Measurements from ENCODE around the gene FLT4. TPM values are rescaled to one million over a fixed set of nuclear protein-coding genes. Genes with fewer than 3 reads are reported as not detected.

The FLT4 gene
- total RNA-seq, 6 experiments from 2014 or later = 5.3 to 15.1 (median 8.0) TPM

- Histone ChIP-seq H3K4me3 (no peak overlapping the region), H3K27me3 (no peaks in the 10 kb centered on the region), H3K36me3 (no peaks in the 10 kb centered on the region), H3K4me1 (no peaks in the 10 kb centered on the region), H3K9me3 (peaks cover 0 to 4% (median 0%) of the 10 kb centered on the region in 4 donors), H3K27ac (no peak overlapping the region)
- ATAC-seq (no peak), DNase-seq (no peak)
- TF ChIP-seq CTCF (IDR thresholded peaks at IDR 0.05) (no peak), POLR2A (IDR thresholded peaks at IDR 0.05) (no peak)
- intact Hi-C loops (cut with DNase I) = no loop called here
- 40% methylated on average over 5 of the region's 6 CpGs for WGBS (ENCODE audit: insufficient coverage, low coverage, low lambda C conversion rate, missing lambda C conversion rate)
These were observed 41.6 kb upstream of the FLT4 start for GRCh38 chr5:180691046-180691445.

DNA sequence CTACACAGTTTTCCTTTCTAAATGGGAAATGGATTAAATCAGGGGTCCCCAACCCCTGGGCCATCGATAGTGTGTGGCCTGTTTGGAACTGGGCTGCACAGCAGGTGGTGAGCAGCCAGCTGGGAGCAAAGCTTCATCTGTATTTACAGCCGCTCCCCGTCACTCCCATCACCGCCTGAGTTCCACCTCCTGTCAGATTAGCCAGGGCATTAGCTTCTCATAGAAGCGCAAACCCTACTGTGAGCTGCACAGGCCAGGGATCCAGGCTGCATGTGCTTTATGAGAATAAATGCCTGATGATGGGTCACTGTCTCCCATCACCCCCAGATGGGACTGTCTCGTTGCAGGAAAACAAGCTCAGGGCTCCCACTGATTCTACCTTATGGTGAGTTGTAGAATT is 41.2 kb upstream of the FLT4 start:
- TF ChIP-seq CTCF (IDR thresholded peaks at IDR 0.05) (no peak), POLR2A (IDR thresholded peaks at IDR 0.05) (no peak)
- 45% methylated on average over 4 of the region's 6 CpGs for WGBS (ENCODE audit: insufficient coverage, low coverage, low lambda C conversion rate, missing lambda C conversion rate)
- H3K9me3 ChIP-seq = no peaks in the 10 kb centered on the region
- no peaks in the 10 kb centered on the region for H3K27me3 ChIP-seq
- intact Hi-C loops (cut with DNase I) = no loop called here
- no peak for DNase-seq
- H3K27ac ChIP-seq = no peak overlapping the region
- H3K4me1 ChIP-seq = no peaks in the 10 kb centered on the region
- H3K4me3 ChIP-seq = no peak overlapping the region
- H3K36me3 ChIP-seq = no peaks in the 10 kb centered on the region
- no peak for ATAC-seq

DNA sequence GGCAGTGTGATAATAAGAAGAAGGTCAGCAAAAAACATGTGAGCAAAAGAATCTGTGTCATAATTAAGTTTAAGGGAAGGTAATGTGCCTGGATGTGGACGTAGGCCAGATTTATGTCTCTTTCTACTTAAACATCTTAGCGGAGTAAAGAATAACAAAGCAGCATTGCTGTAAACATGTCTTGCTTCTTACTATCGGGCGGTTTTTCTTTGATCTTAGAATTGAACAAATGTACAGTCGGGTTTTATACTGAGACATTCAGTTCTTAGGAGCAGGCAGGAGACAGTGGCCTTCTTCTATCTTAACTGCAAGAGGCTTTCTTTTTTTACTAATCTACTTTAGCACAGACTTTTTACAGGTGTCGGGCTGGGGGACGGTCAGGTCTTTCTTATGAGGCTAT is 40.4 kb upstream of the FLT4 start:
- ATAC-seq (no peak), DNase-seq (no peak)
- Histone ChIP-seq H3K9me3 (no peaks in the 10 kb centered on the region), H3K27ac (no peak overlapping the region), H3K4me1 (no peaks in the 10 kb centered on the region), H3K4me3 (no peak overlapping the region), H3K36me3 (no peaks in the 10 kb centered on the region), H3K27me3 (no peaks in the 10 kb centered on the region)
- no peak for TF ChIP-seq CTCF (IDR thresholded peaks at IDR 0.05)
- TF ChIP-seq POLR2A (IDR thresholded peaks at IDR 0.05) = no peak
- 61% methylated on average over 7 of the region's 7 CpGs for WGBS (ENCODE audit: insufficient coverage, low coverage, low lambda C conversion rate, missing lambda C conversion rate)
- intact Hi-C loops (cut with DNase I) = no loop called here

DNA sequence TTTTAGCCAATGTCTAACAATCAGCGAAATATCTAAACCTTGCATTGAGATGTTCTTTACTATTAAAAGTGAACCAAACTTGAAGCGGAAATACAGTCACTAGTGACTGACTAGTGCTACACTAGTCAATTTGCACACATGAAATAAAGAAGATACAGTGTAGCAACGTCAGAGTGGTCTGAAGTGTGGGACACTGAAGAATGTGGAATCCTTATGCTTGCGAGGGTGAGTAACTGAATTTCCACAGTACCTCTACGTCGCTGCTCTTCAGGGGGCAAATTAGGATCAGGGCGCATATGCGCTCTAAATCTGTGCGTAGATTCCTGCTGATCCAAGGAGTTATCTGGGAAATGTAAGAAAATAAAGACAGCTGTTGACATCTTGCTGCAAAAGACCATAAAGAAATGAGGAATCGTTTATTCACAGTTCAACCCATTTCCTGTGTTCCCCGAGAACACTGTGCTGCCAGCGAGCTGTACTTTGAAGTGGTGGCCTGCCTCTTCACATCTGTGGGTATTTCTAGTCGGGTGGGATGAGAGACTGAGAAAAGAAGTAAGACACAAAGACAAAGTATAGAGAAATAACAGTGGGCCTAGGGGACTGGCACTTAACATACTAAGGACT is 39.8 kb upstream of the FLT4 start:
- intact Hi-C loops (cut with DNase I) = no loop called here
- Histone ChIP-seq H3K27ac (no peak overlapping the region), H3K36me3 (no peaks in the 10 kb centered on the region), H3K9me3 (no peaks in the 10 kb centered on the region), H3K4me3 (no peak overlapping the region), H3K27me3 (no peaks in the 10 kb centered on the region), H3K4me1 (no peaks in the 10 kb centered on the region)
- DNase-seq (no peak), ATAC-seq (no peak)
- TF ChIP-seq POLR2A (IDR thresholded peaks at IDR 0.05) (no peak), CTCF (IDR thresholded peaks at IDR 0.05) (no peak)
- 58% methylated on average over 13 of the region's 13 CpGs for WGBS (ENCODE audit: insufficient coverage, low coverage, low lambda C conversion rate, missing lambda C conversion rate)

All from right lobe of liver (tissue), 6 donors.